Thoracic aorta (tissue), 2 donors: ENCODE results near the gene CEP112. TPM values are rescaled to one million over a fixed set of nuclear protein-coding genes. Genes with fewer than 3 reads are reported as not detected.

Experiments
- ATAC-seq: fragments of 150-250 bp; one replicate; pipeline ENCODE4 v1.8.0; 2017; ENCODE audit warnings: low read depth; ENCODE audit not compliant: insufficient number of reproducible peaks, low FRiP score
- DNase-seq: peaks from one replicate; pipeline ENCODE4 v3.0.0-alpha.2; 2020; ENCODE audit warnings: low spot score
- H3K27ac ChIP-seq, 2 donors: fragments of 200-600 bp; sonication (generic); 1 replicate in 1 of 2; 2 replicates in 1 of 2; pipeline ENCODE4 v1.5.1; 2016; ENCODE audit warnings: mild to moderate bottlenecking in 2 of 2, moderate library complexity in 2 of 2
- H3K27me3 ChIP-seq: fragments of 200-600 bp; sonication (generic); replicated peaks from 2 replicates; pipeline ENCODE4 v1.6.0; 2016; ENCODE audit warnings: mild to moderate bottlenecking; ENCODE audit not compliant: insufficient read depth
- H3K36me3 ChIP-seq: fragments of 200-600 bp; sonication (generic); one replicate; pipeline ENCODE4 v1.5.1; 2016
- H3K4me1 ChIP-seq, 2 donors: fragments of 200-600 bp; sonication (generic); 1 replicate in 1 of 2; 2 replicates in 1 of 2; pipeline versions ENCODE4 v1.5.1 to v1.6.0; 2016; ENCODE audit warnings: low read depth in 2 of 2, mild to moderate bottlenecking in 1 of 2; ENCODE audit not compliant: control insufficient read depth in 1 of 2
- H3K4me3 ChIP-seq: fragments of 200-600 bp; sonication (generic); 2 replicates; pipeline ENCODE4 v1.5.1; 2016; ENCODE audit warnings: mild to moderate bottlenecking
- H3K9me3 ChIP-seq: fragments of 200-600 bp; sonication (generic); 2 replicates; pipeline ENCODE4 v1.5.1; 2016
- CTCF ChIP-seq: fragments of 200-600 bp; sonication (generic); IDR thresholded peaks from one replicate; pipeline ENCODE4 v1.5.1; 2019; ENCODE audit warnings: antibody characterized with exemption
- total RNA-seq, 2 donors: library from RNA; depleted of rRNA; stranded (reverse); fragments of >200 nt; gene quantifications; one replicate each; pipeline versions ENCODE4 v1.1.0 to v1.2.3, GENCODE V29; 2016

The CEP112 gene
- total RNA-seq, 2 donors from 2014 or later: 13.4 to 19.0 TPM

GRCh38 chr17:65609749-65610148 lies 582.2 kb downstream of the CEP112 start:
- H3K9me3 ChIP-seq: no peaks in the 10 kb centered on the region
- DNase-seq (no peak), ATAC-seq (no peak)
- no peak for TF ChIP-seq CTCF
- H3K36me3 ChIP-seq: no peaks in the 10 kb centered on the region
- H3K27ac ChIP-seq: no peak overlapping the region
- H3K4me3 ChIP-seq: no peak overlapping the region
- no peaks in the 10 kb centered on the region for H3K4me1 ChIP-seq
- H3K27me3 ChIP-seq: no peaks in the 10 kb centered on the region

- no peaks in the 10 kb centered on the region for H3K9me3 ChIP-seq
- no peak overlapping the region for H3K4me3 ChIP-seq
- no peak for TF ChIP-seq CTCF
- DNase-seq (no peak), ATAC-seq (no peak)
- H3K4me1 ChIP-seq: no peaks in the 10 kb centered on the region
- H3K27ac ChIP-seq: no peak overlapping the region
- no peaks in the 10 kb centered on the region for H3K27me3 ChIP-seq
- no peaks in the 10 kb centered on the region for H3K36me3 ChIP-seq
Measured at GRCh38 chr17:65609286-65609685, 582.6 kb downstream of the CEP112 start.

GRCh38 chr17:65604070-65604469 lies 587.9 kb downstream of the CEP112 start:
- Histone ChIP-seq H3K4me1 (peaks cover 3 to 17% of the 10 kb centered on the region in 2 donors), H3K36me3 (no peaks in the 10 kb centered on the region), H3K27me3 (no peaks in the 10 kb centered on the region), H3K4me3 (no peak overlapping the region), H3K9me3 (no peaks in the 10 kb centered on the region), H3K27ac (no peak overlapping the region)
- ATAC-seq (no peak), DNase-seq (no peak)
- no peak for TF ChIP-seq CTCF

DNA sequence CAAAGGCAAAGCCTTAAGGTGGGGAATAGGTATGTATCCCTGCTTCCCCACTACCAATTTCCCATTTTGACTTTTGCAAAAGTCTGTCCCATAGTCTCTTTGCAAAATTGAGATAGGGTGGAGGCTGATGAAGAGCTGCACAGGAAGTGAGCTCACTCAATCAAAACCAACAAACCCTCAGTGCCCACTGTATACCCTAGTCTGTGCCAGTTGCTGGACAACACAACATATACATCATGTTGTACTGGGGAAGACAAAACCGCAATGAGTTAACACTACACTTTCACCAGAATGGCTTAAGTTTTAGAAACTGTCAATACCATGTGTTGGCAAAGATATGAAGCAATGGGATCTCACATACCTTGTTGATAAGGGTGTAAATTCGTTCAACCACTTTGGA lies 590.1 kb downstream of the CEP112 start:
- H3K4me3 ChIP-seq: no peak overlapping the region
- no peaks in the 10 kb centered on the region for H3K9me3 ChIP-seq
- no peaks in the 10 kb centered on the region for H3K27me3 ChIP-seq
- no peak overlapping the region for H3K27ac ChIP-seq
- no peak for DNase-seq
- H3K4me1 ChIP-seq: peaks cover 3 to 17% of the 10 kb centered on the region in 2 donors
- no peak for ATAC-seq
- no peak for TF ChIP-seq CTCF
- H3K36me3 ChIP-seq: no peaks in the 10 kb centered on the region

GRCh38 chr17:65601145-65601544 lies 590.8 kb downstream of the CEP112 start:
- Histone ChIP-seq H3K9me3 (no peaks in the 10 kb centered on the region), H3K27ac (peak overlapping the region in 1 of 2 donors; percentile 60), H3K27me3 (no peaks in the 10 kb centered on the region), H3K4me1 (peaks cover 3 to 17% of the 10 kb centered on the region in 2 donors), H3K36me3 (no peaks in the 10 kb centered on the region), H3K4me3 (no peak overlapping the region)
- ATAC-seq (no peak), DNase-seq (no peak)
- no peak for TF ChIP-seq CTCF
